Measurements from ENCODE around the gene CKS1B.
A peak's percentile ranks its signal among the peaks of the same experiment; 100 is the strongest.

CKS1B gene

DNA sequence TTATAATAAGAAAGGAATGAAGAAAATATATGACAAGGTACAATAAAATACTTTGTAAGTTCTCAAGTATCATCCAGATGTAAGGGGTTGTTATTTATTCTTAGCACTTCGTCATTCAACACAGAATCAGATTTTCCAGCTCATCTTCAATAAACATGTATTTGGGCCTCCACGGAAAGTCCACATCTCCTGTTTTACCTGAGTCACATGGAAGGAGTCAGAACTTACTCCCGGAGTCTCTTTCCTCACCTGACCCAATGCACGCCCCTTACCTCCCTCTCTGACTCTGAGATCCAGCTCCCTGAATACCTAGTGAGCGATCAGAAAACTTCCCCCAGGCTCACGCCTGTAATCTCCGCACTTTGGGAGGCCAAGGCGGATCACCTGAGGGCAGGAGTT, 36.5 kb upstream of the CKS1B start:
- TF ChIP-seq, protein P1, sequence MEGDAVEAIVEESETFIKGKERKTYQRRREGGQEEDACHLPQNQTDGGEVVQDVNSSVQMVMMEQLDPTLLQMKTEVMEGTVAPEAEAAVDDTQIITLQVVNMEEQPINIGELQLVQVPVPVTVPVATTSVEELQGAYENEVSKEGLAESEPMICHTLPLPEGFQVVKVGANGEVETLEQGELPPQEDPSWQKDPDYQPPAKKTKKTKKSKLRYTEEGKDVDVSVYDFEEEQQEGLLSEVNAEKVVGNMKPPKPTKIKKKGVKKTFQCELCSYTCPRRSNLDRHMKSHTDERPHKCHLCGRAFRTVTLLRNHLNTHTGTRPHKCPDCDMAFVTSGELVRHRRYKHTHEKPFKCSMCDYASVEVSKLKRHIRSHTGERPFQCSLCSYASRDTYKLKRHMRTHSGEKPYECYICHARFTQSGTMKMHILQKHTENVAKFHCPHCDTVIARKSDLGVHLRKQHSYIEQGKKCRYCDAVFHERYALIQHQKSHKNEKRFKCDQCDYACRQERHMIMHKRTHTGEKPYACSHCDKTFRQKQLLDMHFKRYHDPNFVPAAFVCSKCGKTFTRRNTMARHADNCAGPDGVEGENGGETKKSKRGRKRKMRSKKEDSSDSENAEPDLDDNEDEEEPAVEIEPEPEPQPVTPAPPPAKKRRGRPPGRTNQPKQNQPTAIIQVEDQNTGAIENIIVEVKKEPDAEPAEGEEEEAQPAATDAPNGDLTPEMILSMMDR (conservative IDR thresholded peaks at IDR 0.05; ENCODE audit: low read depth, low read length): no peak; the same call in 1 of the 2 replicates
- Histone ChIP-seq H3K4me3 (IDR thresholded peaks at IDR 0.05; ENCODE audit: insufficient read depth, low read depth, low read length) (peak overlapping the region; percentile 93), H3K36me3 (ENCODE audit: insufficient read depth) (no peaks in the 10 kb centered on the region), H3K9ac (peak overlapping the region; percentile 86), H3K27me3 (ENCODE audit: insufficient read depth, low read depth) (no peaks in the 10 kb centered on the region), H3K79me2 (ENCODE audit: insufficient read depth, low read depth) (peaks cover 27% of the 10 kb centered on the region), H2AFZ (ENCODE audit: low read depth) (peak overlapping the region; percentile 56), H3K4me2 (peak overlapping the region; percentile 86), H4K20me1 (ENCODE audit: insufficient read depth) (no peaks in the 10 kb centered on the region), H3K27ac (peak overlapping the region; percentile 84), H3K4me1 (ENCODE audit: low read depth, poor library complexity, severe bottlenecking) (peaks cover 72% of the 10 kb centered on the region)

DNA sequence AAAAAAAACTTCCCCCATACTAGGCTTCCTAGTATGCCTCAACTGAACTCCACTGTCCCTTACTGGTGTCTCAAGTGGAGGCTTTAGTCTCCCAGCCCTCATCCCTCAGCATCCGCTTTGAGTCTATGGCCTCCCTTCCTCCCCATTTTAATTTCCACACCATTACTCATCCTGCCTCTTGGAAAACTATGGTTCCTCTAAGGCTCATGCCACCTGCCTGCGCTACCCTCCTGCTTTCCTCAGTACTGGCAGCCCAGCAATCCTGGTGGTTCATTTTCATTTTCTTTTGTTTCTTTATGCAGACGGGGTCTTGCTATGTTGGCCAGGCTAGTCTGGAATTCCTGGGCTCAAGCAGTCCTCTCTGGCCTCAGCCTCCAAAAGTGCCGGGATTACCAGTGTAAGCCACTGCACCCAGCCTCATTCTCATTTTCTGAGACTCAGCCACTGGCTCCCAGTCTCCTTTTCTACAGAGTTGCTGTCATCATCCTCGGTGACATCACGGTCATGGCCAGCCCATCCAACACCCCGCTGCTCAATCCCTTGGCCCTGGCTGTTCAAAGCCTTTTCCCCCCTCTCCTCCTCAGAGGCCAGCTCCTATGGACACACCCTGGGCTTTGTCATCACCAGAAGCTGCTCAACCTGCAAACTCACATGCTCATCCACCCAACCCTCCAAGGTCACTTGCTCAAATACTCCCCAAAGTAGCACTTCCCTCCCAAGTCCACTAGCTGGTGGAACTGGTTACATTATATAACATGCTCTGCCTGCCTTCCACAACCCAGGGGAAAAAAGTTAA, 35.7 kb upstream of the CKS1B start:
- Histone ChIP-seq H3K27ac (peak overlapping the region; percentile 84), H3K79me2 (ENCODE audit: insufficient read depth, low read depth) (peaks cover 24% of the 10 kb centered on the region), H3K4me3 (IDR thresholded peaks at IDR 0.05; ENCODE audit: insufficient read depth, low read depth, low read length) (no peak overlapping the region), H3K4me2 (peak overlapping the region; percentile 86), H3K9ac (peak overlapping the region; percentile 86; the same call in 1 of the 2 replicates), H4K20me1 (ENCODE audit: insufficient read depth) (no peaks in the 10 kb centered on the region), H3K4me1 (ENCODE audit: low read depth, poor library complexity, severe bottlenecking) (peaks cover 80% of the 10 kb centered on the region), H3K36me3 (ENCODE audit: insufficient read depth) (no peaks in the 10 kb centered on the region), H2AFZ (ENCODE audit: low read depth) (peak overlapping the region; percentile 56; the same call in 1 of the 2 replicates), H3K27me3 (ENCODE audit: insufficient read depth, low read depth) (no peaks in the 10 kb centered on the region)
- TF ChIP-seq, protein P1 (conservative IDR thresholded peaks at IDR 0.05; ENCODE audit: low read depth, low read length): no peak

DNA sequence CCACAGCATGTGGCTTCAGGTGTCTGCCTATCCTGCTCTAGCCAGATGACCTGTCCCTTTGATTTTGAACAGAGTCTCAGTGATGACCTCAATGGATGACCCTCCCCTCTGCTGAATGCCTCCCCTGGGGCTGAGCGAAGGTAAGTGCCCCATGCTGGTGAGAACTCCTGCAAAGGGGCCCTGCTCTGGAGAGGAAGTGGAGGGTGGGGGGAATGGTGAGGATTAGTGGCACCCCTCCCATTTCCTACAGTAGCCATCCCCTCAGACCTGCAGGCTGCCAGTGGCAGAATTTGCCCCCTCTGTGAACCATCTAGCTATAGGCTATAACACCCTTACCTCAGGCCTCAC, 34.3 kb upstream of the CKS1B start:
- Histone ChIP-seq H3K4me3 (IDR thresholded peaks at IDR 0.05; ENCODE audit: insufficient read depth, low read depth, low read length) (no peak overlapping the region), H3K27ac (peak overlapping the region; percentile 84; the same call in 1 of the 2 replicates), H2AFZ (ENCODE audit: low read depth) (no peak overlapping the region; the same call in 1 of the 2 replicates), H3K27me3 (ENCODE audit: insufficient read depth, low read depth) (no peaks in the 10 kb centered on the region), H4K20me1 (ENCODE audit: insufficient read depth) (no peaks in the 10 kb centered on the region), H3K9ac (no peak overlapping the region; the same call in 1 of the 2 replicates), H3K79me2 (ENCODE audit: insufficient read depth, low read depth) (peaks cover 10% of the 10 kb centered on the region), H3K4me1 (ENCODE audit: low read depth, poor library complexity, severe bottlenecking) (peaks cover 87% of the 10 kb centered on the region), H3K4me2 (peak overlapping the region; percentile 76; the same call in 1 of the 2 replicates), H3K36me3 (ENCODE audit: insufficient read depth) (no peaks in the 10 kb centered on the region)
- TF ChIP-seq, protein P1 (conservative IDR thresholded peaks at IDR 0.05; ENCODE audit: low read depth, low read length): no peak

DNA sequence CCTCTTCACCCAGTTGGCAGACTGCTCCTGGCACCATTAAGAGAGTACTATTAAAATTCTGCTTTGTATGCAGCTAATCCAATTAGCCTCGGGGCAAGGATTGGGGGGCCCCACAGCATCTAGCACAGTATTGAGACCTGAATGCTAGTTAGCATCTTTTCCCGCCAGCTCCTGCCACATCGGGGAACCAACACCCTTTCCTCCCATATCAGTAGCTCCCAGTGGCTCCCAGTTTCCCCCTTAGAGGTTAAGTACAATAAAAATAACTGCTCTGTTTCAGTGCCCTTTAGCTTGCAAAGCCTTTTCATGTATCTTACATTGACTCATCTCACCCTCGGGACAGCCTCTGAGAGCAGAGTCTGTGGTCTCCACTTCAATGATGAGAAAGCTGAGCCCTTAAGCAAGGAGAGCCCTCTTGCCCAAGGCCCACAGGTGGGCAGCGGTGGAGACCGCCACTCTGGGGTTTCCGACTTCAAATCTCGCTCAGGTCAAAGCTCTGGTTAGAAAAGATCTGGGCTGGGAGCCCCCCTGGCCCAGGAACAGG, 33.8 kb upstream of the CKS1B start:
- no peaks in the 10 kb centered on the region for H3K27me3 ChIP-seq (ENCODE audit: insufficient read depth, low read depth)
- peaks cover 5% of the 10 kb centered on the region for H3K79me2 ChIP-seq (ENCODE audit: insufficient read depth, low read depth)
- H4K20me1 ChIP-seq (ENCODE audit: insufficient read depth): no peaks in the 10 kb centered on the region
- H3K27ac ChIP-seq: peak overlapping the region; percentile 84
- TF ChIP-seq, protein P1 (conservative IDR thresholded peaks at IDR 0.05; ENCODE audit: low read depth, low read length): no peak
- H3K4me2 ChIP-seq: peak overlapping the region; percentile 76; the same call in 1 of the 2 replicates
- H3K4me3 ChIP-seq (IDR thresholded peaks at IDR 0.05; ENCODE audit: insufficient read depth, low read depth, low read length): no peak overlapping the region
- no peak overlapping the region; the same call in 1 of the 2 replicates for H2AFZ ChIP-seq (ENCODE audit: low read depth)
- H3K9ac ChIP-seq: no peak overlapping the region; the same call in 1 of the 2 replicates
- no peaks in the 10 kb centered on the region for H3K36me3 ChIP-seq (ENCODE audit: insufficient read depth)
- peaks cover 87% of the 10 kb centered on the region for H3K4me1 ChIP-seq (ENCODE audit: low read depth, poor library complexity, severe bottlenecking)

Measured in KMS-11 (cell line).